GM18951 (cell line): ENCODE data around the gene ANKRD12.

Source experiments
- POLR2A ChIP-seq: IDR thresholded peaks from 4 replicates; pipeline ENCODE4 v1.6.1; 2011; ENCODE audit warnings: mild to moderate bottlenecking; ENCODE audit not compliant: insufficient read length, insufficient read depth; ENCODE audit errors: extremely low read depth
- in situ Hi-C: fragments of 300-500 bp; cut with MboI; formaldehyde crosslinking; loops from one replicate; pipeline ENCODE4 v1.12.0; 2022; ENCODE audit warnings: low sequenced_read_pairs, mixed read lengths, inconsistent platforms; ENCODE audit not compliant: unreplicated experiment

ANKRD12 gene

GRCh38 chr18:9273221-9273620 lies 136.6 kb downstream of the ANKRD12 start:
- in situ Hi-C loops = no loop called here
- no peak for TF ChIP-seq POLR2A

- no peak for TF ChIP-seq POLR2A
- in situ Hi-C loops = no loop called here
Measured at GRCh38 chr18:9275890-9276289, 139.3 kb downstream of the ANKRD12 start.

GRCh38 chr18:9278028-9278427 lies 141.4 kb downstream of the ANKRD12 start:
- no peak for TF ChIP-seq POLR2A
- in situ Hi-C loops = no loop called here

DNA sequence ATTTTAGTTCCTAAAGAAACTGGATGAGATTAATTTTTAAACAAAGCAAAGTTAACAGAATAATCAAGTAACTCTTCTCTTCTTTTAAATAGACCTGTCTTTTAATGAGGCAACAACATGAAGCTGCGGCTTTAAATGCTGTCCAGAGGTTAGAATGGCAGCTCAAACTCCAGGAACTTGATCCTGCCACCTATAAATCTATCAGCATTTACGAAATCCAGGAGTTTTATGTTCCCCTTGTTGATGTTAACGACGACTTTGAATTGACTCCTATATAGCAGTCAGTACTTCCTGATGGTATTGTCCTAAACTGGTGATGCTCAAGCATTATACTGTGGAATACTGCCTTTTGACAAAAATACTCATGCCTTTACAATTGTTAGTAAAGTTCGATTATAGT lies 144.3 kb downstream of the ANKRD12 start:
- in situ Hi-C loops = no loop called here
- no peak for TF ChIP-seq POLR2A

GRCh38 chr18:9281780-9282179 lies 145.2 kb downstream of the ANKRD12 start:
- in situ Hi-C loops = no loop called here
- no peak for TF ChIP-seq POLR2A

GRCh38 chr18:9283791-9284190 lies 147.2 kb downstream of the ANKRD12 start:
- no peak for TF ChIP-seq POLR2A
- in situ Hi-C loops = no loop called here

DNA sequence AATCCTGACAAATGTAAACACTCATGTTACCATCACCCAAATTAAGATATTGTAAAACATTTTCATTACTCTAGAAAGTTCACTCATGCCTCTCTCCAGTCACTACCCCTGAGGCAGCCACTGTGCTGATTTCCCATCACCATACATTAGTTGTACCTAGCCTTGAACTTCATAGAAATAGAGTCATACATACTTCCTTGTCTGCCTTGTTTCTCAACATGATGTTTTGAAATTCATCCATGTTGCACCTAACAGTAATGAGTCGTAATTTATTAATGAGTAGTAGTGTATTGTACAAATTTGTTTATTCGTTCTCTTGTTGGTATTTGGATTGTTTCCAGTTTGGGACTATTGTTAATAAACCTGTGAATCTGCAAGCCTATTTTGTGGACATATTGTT lies 149.0 kb downstream of the ANKRD12 start:
- in situ Hi-C loops = no loop called here
- TF ChIP-seq POLR2A = no peak

DNA sequence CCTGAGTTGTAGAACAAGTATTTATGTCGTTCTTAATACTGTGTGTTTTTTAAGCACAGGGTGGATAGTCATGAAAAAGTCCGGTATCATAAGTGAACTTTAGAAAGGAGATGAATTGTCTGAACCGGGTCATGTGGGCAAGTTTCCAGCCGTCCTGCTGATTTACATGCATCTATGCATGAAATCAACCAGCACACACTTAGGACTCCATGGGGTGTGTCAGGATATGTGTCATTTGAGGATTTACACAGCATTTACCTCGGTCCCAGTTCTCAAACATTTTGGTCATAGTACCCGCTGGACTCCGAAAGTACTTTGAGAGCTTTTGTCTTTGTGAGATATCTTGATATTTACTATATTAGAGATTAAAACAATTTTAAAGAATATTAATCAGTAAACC lies 150.5 kb downstream of the ANKRD12 start:
- in situ Hi-C loops = no loop called here
- no peak for TF ChIP-seq POLR2A

DNA sequence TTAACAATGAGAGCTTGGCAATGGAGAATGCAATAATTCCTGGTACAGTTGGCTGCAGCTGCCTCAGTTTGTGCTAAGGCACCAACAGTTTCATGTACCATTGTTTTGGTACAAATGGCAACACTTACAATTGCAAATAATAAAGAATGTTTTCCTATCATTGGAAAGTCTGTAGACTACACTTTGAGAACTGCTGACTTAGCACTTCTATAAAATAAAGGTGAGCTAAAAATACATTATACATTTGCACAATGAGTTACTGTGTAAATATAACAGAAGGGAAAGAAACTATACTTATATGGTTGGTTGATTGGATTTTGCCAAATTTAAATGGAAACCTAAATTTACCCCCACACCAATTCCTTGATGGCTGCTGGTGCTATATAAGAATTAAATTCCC lies 153.1 kb downstream of the ANKRD12 start:
- TF ChIP-seq POLR2A = no peak
- in situ Hi-C loops = no loop called here

- in situ Hi-C loops = no loop called here
Measured at GRCh38 chr18:9290156-9290555, 153.6 kb downstream of the ANKRD12 start.

GRCh38 chr18:9292047-9292446 lies 155.5 kb downstream of the ANKRD12 start:
- in situ Hi-C loops = no loop called here
- no peak for TF ChIP-seq POLR2A

More at GRCh38 chr18:9290156-9290555, 153.6 kb downstream of the ANKRD12 start:
- TF ChIP-seq POLR2A = no peak

DNA sequence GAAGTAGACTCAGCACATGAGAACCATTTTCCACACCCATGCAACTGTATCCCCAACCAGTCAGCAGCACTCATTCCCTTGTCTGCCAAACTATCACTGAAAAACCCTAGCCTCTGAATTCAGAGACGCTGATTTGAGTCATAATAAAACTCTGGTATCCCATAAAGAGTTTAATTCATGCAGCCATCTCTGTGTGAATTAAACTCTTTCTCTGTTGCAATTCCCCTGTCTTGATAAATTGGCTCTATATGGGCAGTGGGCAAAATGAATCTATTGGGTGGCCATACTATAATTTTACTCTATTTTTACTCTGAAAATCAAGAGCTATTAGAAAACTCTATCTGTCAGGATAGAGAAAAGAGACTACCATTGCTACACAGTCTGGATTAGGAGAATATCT lies 157.4 kb downstream of the ANKRD12 start:
- TF ChIP-seq POLR2A = no peak
- in situ Hi-C loops = no loop called here

DNA sequence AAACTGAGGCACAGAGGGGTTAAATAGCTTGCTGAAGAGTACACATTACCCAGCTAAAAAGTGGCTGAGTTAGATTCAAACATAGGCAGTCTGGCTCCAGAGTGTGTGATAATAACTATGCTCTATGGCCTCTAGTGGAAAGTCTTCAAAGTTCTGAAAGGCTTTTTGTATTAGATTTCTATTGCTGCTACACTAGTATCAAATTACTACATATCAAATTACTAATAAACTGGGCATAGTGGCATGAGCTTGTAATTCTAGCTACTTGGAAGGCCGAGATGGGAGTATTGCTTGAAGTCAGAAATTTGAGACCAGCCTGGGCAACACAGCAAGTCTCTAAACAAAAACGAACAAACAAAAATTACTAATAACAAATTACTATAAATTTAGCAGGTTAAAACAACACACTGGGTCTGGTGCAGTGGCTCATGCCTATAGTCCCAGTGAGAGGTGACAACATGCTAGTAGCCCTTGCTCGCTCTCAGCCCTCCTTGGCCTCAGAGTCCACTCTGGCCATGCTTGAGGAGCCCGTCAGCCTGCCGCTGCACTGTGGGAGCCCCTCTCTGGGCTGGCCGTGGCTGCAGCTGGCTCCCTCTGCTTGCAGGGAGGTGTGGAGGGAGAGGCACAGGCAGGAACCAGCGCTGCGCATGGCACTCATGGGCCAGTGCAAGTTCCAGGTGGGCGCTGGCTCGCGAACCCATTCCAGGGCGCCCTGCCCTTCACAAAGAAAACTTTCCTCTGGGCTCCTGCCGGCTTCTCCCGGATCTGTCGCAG lies 159.8 kb downstream of the ANKRD12 start:
- in situ Hi-C loops = no loop called here
- no peak for TF ChIP-seq POLR2A

GRCh38 chr18:9297007-9297393 lies 160.4 kb downstream of the ANKRD12 start:
- in situ Hi-C loops = no loop called here
- TF ChIP-seq POLR2A = no peak
